ENCODE measurements around the gene NRP1.

DNA sequence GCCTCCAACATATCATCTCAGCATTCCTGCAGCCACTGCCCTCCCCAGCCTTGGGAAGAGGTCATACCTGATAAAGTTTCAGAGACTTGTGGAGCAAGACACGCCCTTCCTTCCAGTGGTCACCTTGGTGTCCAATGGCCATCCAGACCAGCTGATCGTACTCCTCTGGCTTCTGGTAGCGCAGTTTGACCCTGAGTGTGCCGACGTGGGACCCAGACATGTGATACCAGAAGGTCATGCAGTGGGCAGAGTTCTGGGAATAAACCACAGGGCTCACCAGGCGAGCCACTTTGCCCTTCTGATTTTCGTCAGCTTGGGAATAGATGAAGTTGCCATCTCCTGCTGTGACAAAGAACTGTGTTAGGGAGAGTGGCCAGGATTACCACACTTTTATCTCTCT, 148.3 kb downstream of the NRP1 start:
- TF ChIP-seq, protein P1, sequence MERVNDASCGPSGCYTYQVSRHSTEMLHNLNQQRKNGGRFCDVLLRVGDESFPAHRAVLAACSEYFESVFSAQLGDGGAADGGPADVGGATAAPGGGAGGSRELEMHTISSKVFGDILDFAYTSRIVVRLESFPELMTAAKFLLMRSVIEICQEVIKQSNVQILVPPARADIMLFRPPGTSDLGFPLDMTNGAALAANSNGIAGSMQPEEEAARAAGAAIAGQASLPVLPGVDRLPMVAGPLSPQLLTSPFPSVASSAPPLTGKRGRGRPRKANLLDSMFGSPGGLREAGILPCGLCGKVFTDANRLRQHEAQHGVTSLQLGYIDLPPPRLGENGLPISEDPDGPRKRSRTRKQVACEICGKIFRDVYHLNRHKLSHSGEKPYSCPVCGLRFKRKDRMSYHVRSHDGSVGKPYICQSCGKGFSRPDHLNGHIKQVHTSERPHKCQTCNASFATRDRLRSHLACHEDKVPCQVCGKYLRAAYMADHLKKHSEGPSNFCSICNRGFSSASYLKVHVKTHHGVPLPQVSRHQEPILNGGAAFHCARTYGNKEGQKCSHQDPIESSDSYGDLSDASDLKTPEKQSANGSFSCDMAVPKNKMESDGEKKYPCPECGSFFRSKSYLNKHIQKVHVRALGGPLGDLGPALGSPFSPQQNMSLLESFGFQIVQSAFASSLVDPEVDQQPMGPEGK (CRISPR knock-in tag; IDR thresholded peaks at IDR 0.05; ENCODE audit: borderline replicate concordance) = no peak
- TF ChIP-seq BACH2 (CRISPR knock-in tag; IDR thresholded peaks at IDR 0.05; ENCODE audit: borderline replicate concordance) (no peak), ZFP3 (CRISPR knock-in tag; IDR thresholded peaks at IDR 0.05) (no peak), ZFP30 (CRISPR knock-in tag; IDR thresholded peaks at IDR 0.05) (no peak), ISL1 (CRISPR knock-in tag; IDR thresholded peaks at IDR 0.05) (no peak), ARNTL (CRISPR knock-in tag; IDR thresholded peaks at IDR 0.05; ENCODE audit: borderline replicate concordance, low read depth) (no peak), TOX (CRISPR knock-in tag; IDR thresholded peaks at IDR 0.05; ENCODE audit: borderline replicate concordance) (no peak)
- TF ChIP-seq, protein P2, sequence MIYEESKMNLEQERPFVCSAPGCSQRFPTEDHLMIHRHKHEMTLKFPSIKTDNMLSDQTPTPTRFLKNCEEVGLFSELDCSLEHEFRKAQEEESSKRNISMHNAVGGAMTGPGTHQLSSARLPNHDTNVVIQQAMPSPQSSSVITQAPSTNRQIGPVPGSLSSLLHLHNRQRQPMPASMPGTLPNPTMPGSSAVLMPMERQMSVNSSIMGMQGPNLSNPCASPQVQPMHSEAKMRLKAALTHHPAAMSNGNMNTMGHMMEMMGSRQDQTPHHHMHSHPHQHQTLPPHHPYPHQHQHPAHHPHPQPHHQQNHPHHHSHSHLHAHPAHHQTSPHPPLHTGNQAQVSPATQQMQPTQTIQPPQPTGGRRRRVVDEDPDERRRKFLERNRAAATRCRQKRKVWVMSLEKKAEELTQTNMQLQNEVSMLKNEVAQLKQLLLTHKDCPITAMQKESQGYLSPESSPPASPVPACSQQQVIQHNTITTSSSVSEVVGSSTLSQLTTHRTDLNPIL (CRISPR knock-in tag; IDR thresholded peaks at IDR 0.05; ENCODE audit: low read depth) = no peak
